Stimulated activated CD8-positive, alpha-beta memory T cell treated with anti-CD3 and anti-CD28 coated beads, Interleukin-4, amount 100 ng/mL, for 1 hour (primary cell): ENCODE results near the gene SPATA17.

Experiments used
- DNase-seq, 2 donors: peaks; one replicate each; pipeline ENCODE4 v3.0.0-alpha.2; 2020; ENCODE audit warnings: low read depth in 2 of 2, low spot score in 1 of 2

Gene SPATA17

GRCh38 chr1:217846733-217847132 lies 215.6 kb downstream of the SPATA17 start:
- DNase-seq = no peak

- DNase-seq = no peak
These were observed 216.5 kb downstream of the SPATA17 start for GRCh38 chr1:217847643-217848042.

GRCh38 chr1:217856342-217857034 lies 225.3 kb downstream of the SPATA17 start:
- no peak for DNase-seq

GRCh38 chr1:217857061-217857460 lies 225.9 kb downstream of the SPATA17 start:
- no peak for DNase-seq

- DNase-seq = no peak
These were observed 230.5 kb downstream of the SPATA17 start for GRCh38 chr1:217861658-217862057.

- DNase-seq = no peak
These were observed 236.4 kb downstream of the SPATA17 start for GRCh38 chr1:217867446-217867995.

- no peak for DNase-seq
These were observed 240.8 kb downstream of the SPATA17 start for GRCh38 chr1:217871955-217872354.

- DNase-seq = no peak
These were observed 244.1 kb downstream of the SPATA17 start for GRCh38 chr1:217875229-217875628.

- DNase-seq = no peak
These were observed 245.3 kb downstream of the SPATA17 start for GRCh38 chr1:217876401-217876800.

GRCh38 chr1:217876896-217877295 lies 245.8 kb downstream of the SPATA17 start:
- no peak for DNase-seq

- DNase-seq = no peak
These were observed 250.0 kb downstream of the SPATA17 start for GRCh38 chr1:217881131-217881543.

- DNase-seq = no peak
These were observed 250.6 kb downstream of the SPATA17 start for GRCh38 chr1:217881607-217882332.

- DNase-seq = no peak
These were observed 254.0 kb downstream of the SPATA17 start for GRCh38 chr1:217885181-217885580.

- no peak for DNase-seq
These were observed 257.2 kb downstream of the SPATA17 start for GRCh38 chr1:217888328-217888727.

- DNase-seq = no peak
These were observed 258.3 kb downstream of the SPATA17 start for GRCh38 chr1:217889401-217889800.

- no peak for DNase-seq
These were observed 260.8 kb downstream of the SPATA17 start for GRCh38 chr1:217891966-217892365.

- DNase-seq = no peak
These were observed 261.6 kb downstream of the SPATA17 start for GRCh38 chr1:217892750-217893149.

GRCh38 chr1:217895841-217896240 lies 264.7 kb downstream of the SPATA17 start:
- DNase-seq = no peak

GRCh38 chr1:217896490-217896889 lies 265.3 kb downstream of the SPATA17 start:
- no peak for DNase-seq

GRCh38 chr1:217897100-217897499 lies 266.0 kb downstream of the SPATA17 start:
- DNase-seq = no peak

- no peak for DNase-seq
These were observed 268.5 kb downstream of the SPATA17 start for GRCh38 chr1:217899614-217900013.

- no peak for DNase-seq
These were observed 276.4 kb downstream of the SPATA17 start for GRCh38 chr1:217907504-217907903.
